Activated CD4-positive, alpha-beta T cell treated with anti-CD3 and anti-CD28 coated beads for 48 hours (primary cell): ENCODE measurements around the gene EOLA1.
"Not testable (repeated sequence)": the region's sequence is repeated elsewhere in the genome, so short reads cannot be mapped to it uniquely, and the experiment has no call there.

Experiments
- DNase-seq: peaks from one replicate; pipeline ENCODE4 v3.0.0-alpha.2; 2020

Gene EOLA1

GRCh38 chrX:149515954-149516602 lies 24.7 kb upstream of the EOLA1 start:
- DNase-seq, result no peak

- DNase-seq, result no peak
Observed at GRCh38 chrX:149516604-149517003, 24.2 kb upstream of the EOLA1 start.

- DNase-seq, result no peak
Observed at GRCh38 chrX:149517308-149517707, 23.5 kb upstream of the EOLA1 start.

- no peak for DNase-seq
Observed at GRCh38 chrX:149518236-149518635, 22.6 kb upstream of the EOLA1 start.

- DNase-seq, result not testable (repeated sequence)
Observed at GRCh38 chrX:149520636-149521277, 20.1 kb upstream of the EOLA1 start.

- no peak for DNase-seq
Observed at GRCh38 chrX:149521438-149521837, 19.4 kb upstream of the EOLA1 start.

GRCh38 chrX:149522916-149523315 lies 17.9 kb upstream of the EOLA1 start:
- no peak for DNase-seq

- peak; percentile 67 for DNase-seq
Observed at GRCh38 chrX:149525389-149525788, 15.4 kb upstream of the EOLA1 start.

GRCh38 chrX:149525903-149526302 lies 14.9 kb upstream of the EOLA1 start:
- DNase-seq, result not testable (repeated sequence)

GRCh38 chrX:149526318-149527033 lies 14.3 kb upstream of the EOLA1 start:
- not testable (repeated sequence) for DNase-seq

GRCh38 chrX:149527705-149528104 lies 13.1 kb upstream of the EOLA1 start:
- peak; percentile 33 for DNase-seq

- no peak for DNase-seq
Observed at GRCh38 chrX:149528381-149528780, 12.4 kb upstream of the EOLA1 start.

- DNase-seq, result no peak
Observed at GRCh38 chrX:149531599-149531998, 9.2 kb upstream of the EOLA1 start.

- not testable (repeated sequence) for DNase-seq
Observed at GRCh38 chrX:149532868-149533267, 7.9 kb upstream of the EOLA1 start.

- not testable (repeated sequence) for DNase-seq
Observed at GRCh38 chrX:149533999-149534398, 6.8 kb upstream of the EOLA1 start.

GRCh38 chrX:149534926-149535602 lies 5.7 kb upstream of the EOLA1 start:
- not testable (repeated sequence) for DNase-seq

- not testable (repeated sequence) for DNase-seq
Observed at GRCh38 chrX:149537474-149537873, 3.3 kb upstream of the EOLA1 start.

GRCh38 chrX:149539283-149540130 lies 1.3 kb upstream of the EOLA1 start:
- peak; percentile 85 for DNase-seq

GRCh38 chrX:149540131-149540620 lies 636 bp upstream of the EOLA1 start:
- peak; percentile 91 for DNase-seq

- DNase-seq, result no peak
Observed at GRCh38 chrX:149541521-149542047, 772 bp downstream of the EOLA1 start.

- not testable (repeated sequence) for DNase-seq
Observed at GRCh38 chrX:149545545-149546543, 5.0 kb downstream of the EOLA1 start.
